Fibroblast of lung (primary cell): ENCODE measurements around the gene BCL7A. TPM values are rescaled to one million over a fixed set of nuclear protein-coding genes. Genes with fewer than 3 reads are reported as not detected.
A peak's percentile ranks its signal among the peaks of the same experiment; 100 is the strongest.

Source experiments
- DNase-seq, 2 donors: peaks; one replicate each; pipeline versions ENCODE4 v3.0.0 to v3.0.0-alpha.2; 2010; ENCODE audit warnings: low read depth in 2 of 2
- H2AFZ ChIP-seq: 2 replicates; pipeline ENCODE4 v1.5.1; 2012; ENCODE audit warnings: low read length, control low read depth, inconsistent platforms
- H3K27ac ChIP-seq: 2 replicates; pipeline ENCODE4 v1.5.1; 2011; ENCODE audit warnings: low read length, control low read depth; ENCODE audit not compliant: insufficient read depth
- H3K27me3 ChIP-seq: 2 replicates; pipeline ENCODE4 v1.5.1; 2011; ENCODE audit warnings: mild to moderate bottlenecking, low read length; ENCODE audit not compliant: control insufficient read depth, insufficient read depth
- H3K36me3 ChIP-seq: 2 replicates; pipeline ENCODE4 v1.5.1; 2011; ENCODE audit warnings: low read length; ENCODE audit not compliant: control insufficient read depth, insufficient read depth
- H3K4me1 ChIP-seq: 2 replicates; pipeline ENCODE4 v1.5.1; 2011; ENCODE audit warnings: low read length; ENCODE audit not compliant: control insufficient read depth, insufficient read depth; ENCODE audit errors: extremely low read depth
- H3K4me2 ChIP-seq: 2 replicates; pipeline ENCODE4 v1.5.1; 2011; ENCODE audit warnings: low read length, control low read depth; ENCODE audit not compliant: insufficient read depth; ENCODE audit errors: extremely low read depth
- H3K4me3 ChIP-seq, 4 experiments: fragments of 200-600 bp in 1 of 4; sonication (generic) in 1 of 4; replicated peaks in 1 of 4; 2 replicates each; pipeline ENCODE4 v1.5.1; 2011 to 2016; ENCODE audit warnings: low read length in 4 of 4, low read depth in 3 of 4, mild to moderate bottlenecking in 3 of 4, control low read depth in 2 of 4, inconsistent platforms in 1 of 4, mixed read lengths in 1 of 4; ENCODE audit not compliant: insufficient read depth in 1 of 4; ENCODE audit errors: control extremely low read depth in 1 of 4
- H3K79me2 ChIP-seq: 2 replicates; pipeline ENCODE4 v1.5.1; 2012; ENCODE audit warnings: mild to moderate bottlenecking, low read length, inconsistent platforms; ENCODE audit not compliant: control insufficient read depth, insufficient read depth
- H3K9ac ChIP-seq: 2 replicates; pipeline ENCODE4 v1.5.1; 2011; ENCODE audit warnings: mild to moderate bottlenecking, low read length, control low read depth; ENCODE audit not compliant: insufficient read depth
- H3K9me3 ChIP-seq: 2 replicates; pipeline ENCODE4 v1.5.1; 2012; ENCODE audit warnings: low read depth, low read length; ENCODE audit not compliant: control insufficient read depth, insufficient read depth
- H4K20me1 ChIP-seq: 2 replicates; pipeline ENCODE4 v1.5.1; 2011; ENCODE audit warnings: low read length; ENCODE audit not compliant: control insufficient read depth, insufficient read depth; ENCODE audit errors: extremely low read depth
- EZH2 ChIP-seq: IDR thresholded peaks from 2 replicates; pipeline ENCODE4 v1.5.1; 2012; ENCODE audit warnings: low read length, control low read depth, mild to moderate bottlenecking; ENCODE audit errors: missing control alignments
- polyA plus RNA-seq, 2 donors: library from polyadenylated mRNA; depleted of rRNA in 1 of 2; stranded (reverse) in 1 of 2; unstranded in 1 of 2; fragments of >200 nt; gene quantifications; 2 replicates each; pipeline ENCODE4 v1.2.1, GENCODE V29; 2011 to 2012; ENCODE audit warnings: missing spikeins in 1 of 2
- total RNA-seq: library from RNA; depleted of rRNA; stranded (reverse); fragments of >200 nt; gene quantifications from 2 replicates; pipeline ENCODE4 v1.2.1, GENCODE V29; 2014
- TF ChIP-seq, protein P1 (sequence below), 2 donors: IDR thresholded peaks in 1 of 2; conservative IDR thresholded peaks in 1 of 2; 1 replicate in 1 of 2; 2 replicates in 1 of 2; pipeline ENCODE4 v1.5.1; 2011 to 2012; ENCODE audit warnings: low read length in 2 of 2, control low read depth in 1 of 2, inconsistent platforms in 1 of 2, low read depth in 1 of 2, mild to moderate bottlenecking in 1 of 2

Gene BCL7A
- total and polyA plus RNA-seq, 2 donors (not counting 1 experiment from before 2014, with no cell fraction given) = 3.8 to 7.4 TPM

DNA sequence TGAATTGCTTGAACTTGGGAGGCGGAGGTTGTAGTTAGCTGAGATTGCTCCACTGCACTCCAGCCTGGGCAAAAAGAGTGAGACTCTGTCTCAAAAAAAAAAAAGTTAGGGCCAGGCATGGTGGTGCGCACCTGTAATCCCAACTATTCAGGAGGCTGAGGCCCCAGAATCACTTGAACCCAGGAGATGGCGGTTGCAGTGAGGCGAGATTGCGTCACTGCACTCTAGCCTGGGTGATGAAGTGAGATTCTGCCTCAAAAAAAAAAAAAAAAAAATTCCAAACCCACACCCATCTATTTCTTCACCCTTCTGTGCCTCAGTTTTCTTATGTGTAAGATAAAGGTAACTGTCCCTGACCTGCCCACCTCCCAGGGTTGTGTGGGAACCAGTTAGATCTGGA is 45.9 kb downstream of the BCL7A start:
- H3K27ac ChIP-seq = no peak overlapping the region
- no peak overlapping the region for H2AFZ ChIP-seq
- H3K27me3 ChIP-seq = no peaks in the 10 kb centered on the region
- peaks cover 37% of the 10 kb centered on the region for H3K4me1 ChIP-seq
- peak overlapping the region; percentile 83 for H3K4me2 ChIP-seq
- DNase-seq = no peak
- peak overlapping the region in 1 of 4 experiments; percentile 12 for H3K4me3 ChIP-seq
- no peaks in the 10 kb centered on the region for H3K9me3 ChIP-seq
- no peaks in the 10 kb centered on the region for H3K79me2 ChIP-seq
- no peak overlapping the region for H3K9ac ChIP-seq
- no peaks in the 10 kb centered on the region for H3K36me3 ChIP-seq
- H4K20me1 ChIP-seq = no peaks in the 10 kb centered on the region
- TF ChIP-seq, protein P1, sequence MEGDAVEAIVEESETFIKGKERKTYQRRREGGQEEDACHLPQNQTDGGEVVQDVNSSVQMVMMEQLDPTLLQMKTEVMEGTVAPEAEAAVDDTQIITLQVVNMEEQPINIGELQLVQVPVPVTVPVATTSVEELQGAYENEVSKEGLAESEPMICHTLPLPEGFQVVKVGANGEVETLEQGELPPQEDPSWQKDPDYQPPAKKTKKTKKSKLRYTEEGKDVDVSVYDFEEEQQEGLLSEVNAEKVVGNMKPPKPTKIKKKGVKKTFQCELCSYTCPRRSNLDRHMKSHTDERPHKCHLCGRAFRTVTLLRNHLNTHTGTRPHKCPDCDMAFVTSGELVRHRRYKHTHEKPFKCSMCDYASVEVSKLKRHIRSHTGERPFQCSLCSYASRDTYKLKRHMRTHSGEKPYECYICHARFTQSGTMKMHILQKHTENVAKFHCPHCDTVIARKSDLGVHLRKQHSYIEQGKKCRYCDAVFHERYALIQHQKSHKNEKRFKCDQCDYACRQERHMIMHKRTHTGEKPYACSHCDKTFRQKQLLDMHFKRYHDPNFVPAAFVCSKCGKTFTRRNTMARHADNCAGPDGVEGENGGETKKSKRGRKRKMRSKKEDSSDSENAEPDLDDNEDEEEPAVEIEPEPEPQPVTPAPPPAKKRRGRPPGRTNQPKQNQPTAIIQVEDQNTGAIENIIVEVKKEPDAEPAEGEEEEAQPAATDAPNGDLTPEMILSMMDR (conservative IDR thresholded peaks at IDR 0.05 in 1 of 2, IDR thresholded peaks at IDR 0.05 in 1 of 2; ENCODE audit: low read depth in 1 of 2, low read length in 2 of 2) = no peak
- TF ChIP-seq EZH2 = no peak

DNA sequence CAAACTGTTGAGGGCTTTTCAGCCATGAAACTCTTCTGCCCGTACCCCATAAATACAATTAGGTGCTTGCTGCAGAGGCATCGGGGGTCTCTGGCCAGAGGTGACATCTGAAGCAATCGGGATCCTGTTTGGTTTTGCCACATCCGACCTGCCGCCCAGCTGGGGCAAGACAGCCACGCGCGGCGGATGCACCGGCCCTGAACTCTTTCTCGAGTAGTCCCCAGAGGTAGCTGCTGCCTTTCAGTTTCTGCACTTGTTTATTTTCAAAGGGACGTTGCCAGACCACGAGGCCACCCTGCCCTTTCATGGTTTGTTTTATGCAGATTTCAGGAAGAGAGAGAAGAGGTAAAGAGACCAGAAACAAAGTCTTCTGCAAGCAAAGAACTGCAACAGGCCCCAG is 46.3 kb downstream of the BCL7A start:
- H3K79me2 ChIP-seq = no peaks in the 10 kb centered on the region
- TF ChIP-seq EZH2 = no peak
- TF ChIP-seq, protein P1 (conservative IDR thresholded peaks at IDR 0.05 in 1 of 2, IDR thresholded peaks at IDR 0.05 in 1 of 2; ENCODE audit: low read depth in 1 of 2, low read length in 2 of 2) = no peak
- DNase-seq = peak; percentile 79 to 93
- no peak overlapping the region for H3K27ac ChIP-seq
- H2AFZ ChIP-seq = no peak overlapping the region
- no peaks in the 10 kb centered on the region for H4K20me1 ChIP-seq
- peaks cover 34% of the 10 kb centered on the region for H3K4me1 ChIP-seq
- no peaks in the 10 kb centered on the region for H3K36me3 ChIP-seq
- H3K9ac ChIP-seq = no peak overlapping the region
- H3K27me3 ChIP-seq = no peaks in the 10 kb centered on the region
- H3K4me3 ChIP-seq = peak overlapping the region in 1 of 4 experiments; percentile 12
- H3K9me3 ChIP-seq = no peaks in the 10 kb centered on the region
- H3K4me2 ChIP-seq = peak overlapping the region; percentile 83

DNA sequence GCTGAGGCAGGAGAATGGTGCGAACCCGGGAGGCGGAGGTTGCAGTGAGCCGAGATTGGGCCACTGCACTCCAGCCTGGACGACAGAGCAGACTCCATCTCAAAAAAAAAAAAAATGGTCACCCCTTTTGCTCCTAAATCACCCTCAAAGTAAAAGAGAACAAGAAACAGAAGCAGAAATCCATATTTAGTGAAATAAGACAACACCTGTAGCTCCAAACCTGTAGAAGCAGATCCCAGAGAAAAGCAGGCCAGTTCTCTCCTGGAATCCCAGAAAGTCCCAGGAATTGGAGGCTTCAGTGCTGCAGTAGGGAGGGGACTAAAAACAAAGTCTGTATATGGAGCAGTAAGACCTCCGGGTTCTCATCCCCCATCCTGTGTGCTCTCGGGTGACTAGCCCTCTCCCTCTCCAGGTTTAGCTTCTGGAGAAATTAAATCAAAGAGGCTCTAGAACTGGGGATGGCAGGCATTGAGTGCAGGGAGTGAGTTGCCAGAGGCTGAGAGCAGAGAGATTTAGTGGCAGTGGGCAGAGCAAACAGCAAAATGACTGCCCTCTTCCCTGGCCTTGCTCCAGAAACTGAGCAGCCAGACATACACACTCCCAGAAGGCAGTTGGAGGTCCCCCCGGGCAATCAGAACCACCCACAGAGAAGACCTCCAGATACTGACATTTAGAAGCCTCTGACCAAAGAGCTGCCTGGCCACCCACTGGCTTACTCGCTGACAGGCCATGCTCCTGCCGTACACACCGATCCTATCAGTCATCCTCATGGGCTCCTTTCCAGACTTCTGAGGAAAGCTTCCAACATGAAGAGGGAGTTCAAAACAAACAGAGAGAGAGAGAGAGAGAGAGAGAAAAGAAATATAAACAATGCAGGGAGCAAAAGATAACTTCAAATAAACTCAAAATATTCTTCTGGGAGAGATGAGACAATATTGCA is 50.6 kb downstream of the BCL7A start:
- Histone ChIP-seq H4K20me1 (no peaks in the 10 kb centered on the region), H3K4me2 (peak overlapping the region; percentile 75), H3K79me2 (no peaks in the 10 kb centered on the region), H3K4me3 (peak overlapping the region in 1 of 4 experiments; percentile 0), H3K36me3 (no peaks in the 10 kb centered on the region), H3K27ac (peak overlapping the region; percentile 18), H3K27me3 (no peaks in the 10 kb centered on the region), H3K9me3 (no peaks in the 10 kb centered on the region), H3K9ac (no peak overlapping the region), H3K4me1 (peaks cover 17% of the 10 kb centered on the region), H2AFZ (no peak overlapping the region)
- TF ChIP-seq, protein P1 (conservative IDR thresholded peaks at IDR 0.05 in 1 of 2, IDR thresholded peaks at IDR 0.05 in 1 of 2; ENCODE audit: low read depth in 1 of 2, low read length in 2 of 2) = no peak
- no peak for TF ChIP-seq EZH2
- peak; percentile 94 for DNase-seq
